Iris pigment epithelial cell (primary cell): ENCODE measurements around the gene SPINK13.
"Not testable (repeated sequence)": the region's sequence is repeated elsewhere in the genome, so short reads cannot be mapped to it uniquely, and the experiment has no call there.

Source experiments
- DNase-seq: peaks from one replicate; pipeline ENCODE4 v3.0.0-alpha.2; 2011; ENCODE audit warnings: low read depth

Gene SPINK13

GRCh38 chr5:148312153-148312552 is 43.6 kb downstream of the SPINK13 start, which contains the start of gene SPINK7:
Gene SPINK7 (plus strand): TSS chr5:148312423. CDS start chr5:148312484, 61 bp downstream.
- DNase-seq, result no peak

GRCh38 chr5:148314187-148314586 is 45.6 kb downstream of the SPINK13 start:
- no peak for DNase-seq

GRCh38 chr5:148314731-148315130 is 46.1 kb downstream of the SPINK13 start:
- no peak for DNase-seq

GRCh38 chr5:148320011-148320963 is 51.7 kb downstream of the SPINK13 start:
- DNase-seq, result not testable (repeated sequence)

GRCh38 chr5:148333262-148333849 is 64.8 kb downstream of the SPINK13 start:
- no peak for DNase-seq

- DNase-seq, result no peak
Observed at GRCh38 chr5:148335259-148335658, 66.7 kb downstream of the SPINK13 start, which contains the start of gene SPINK9. Gene SPINK9 (plus strand): TSS chr5:148335559. CDS start chr5:148335614, 55 bp downstream.
